GM12892 (cell line): ENCODE results near the gene RNF224.
A peak's percentile ranks its signal among the peaks of the same experiment; 100 is the strongest.

Experiments
- DNase-seq: peaks from one replicate; pipeline ENCODE4 v3.0.0; 2011; ENCODE audit not compliant: insufficient read length
- FAIRE-seq: peaks from 2 replicates; lab custom pipeline; 2011; peaks lifted over from hg19 to GRCh38; lab: Jason Lieb, UNC
- POLR2A ChIP-seq: IDR thresholded peaks from 2 replicates; pipeline ENCODE4 v1.6.1; 2011; ENCODE audit warnings: low read depth, low read length, control low read depth
- POLR2AphosphoS5 ChIP-seq: IDR thresholded peaks from 2 replicates; pipeline ENCODE4 v1.6.1; 2011; ENCODE audit warnings: low read depth, low read length, control low read depth
- TAF1 ChIP-seq: IDR thresholded peaks from 2 replicates; pipeline ENCODE4 v1.6.1; 2011; ENCODE audit warnings: low read depth, mild to moderate bottlenecking, control low read depth, low read length, borderline replicate concordance

The RNF224 gene

DNA sequence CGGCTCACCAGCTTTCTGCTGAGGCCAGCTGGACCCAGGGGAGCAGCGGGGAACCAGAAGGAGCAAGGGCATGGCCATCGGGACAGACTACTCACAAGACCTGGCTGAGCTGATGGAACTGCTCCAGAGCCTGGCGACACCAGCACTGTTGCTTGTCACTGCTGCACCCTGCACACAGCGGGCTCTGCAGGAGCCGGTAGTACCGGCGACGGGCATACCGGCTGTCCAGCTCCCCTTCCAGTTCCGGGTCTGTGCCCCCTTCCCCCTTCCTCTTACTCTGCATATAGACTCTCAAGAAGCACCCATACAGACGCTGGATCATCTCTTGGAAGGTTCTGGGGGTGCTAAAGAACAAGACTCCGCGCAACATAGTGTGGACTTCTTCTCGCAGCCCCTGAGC, 39.9 kb upstream of the RNF224 start:
- FAIRE-seq (peak; percentile 21), DNase-seq (no peak)
- no peak for TF ChIP-seq TAF1
- TF ChIP-seq POLR2A = no peak

GRCh38 chr9:137188086-137188489, 39.2 kb upstream of the RNF224 start:
- FAIRE-seq (no peak), DNase-seq (no peak)
- TF ChIP-seq POLR2A (no peak), TAF1 (no peak), POLR2AphosphoS5 (no peak)

- DNase-seq = peak; percentile 91
- peak; percentile 100 for FAIRE-seq
- TF ChIP-seq POLR2A = peak; percentile 90
- peak; percentile 80 for TF ChIP-seq POLR2AphosphoS5
- TF ChIP-seq TAF1 = peak; percentile 78
These were observed 38.6 kb upstream of the RNF224 start, which contains the start of the genes ANAPC2 and SSNA1 for GRCh38 chr9:137188490-137189296. ANAPC2 (minus strand) TSS chr9:137188560; CDS start chr9:137188532, 28 bp downstream. SSNA1 (plus strand) TSS chr9:137188676; CDS start chr9:137188727, 51 bp downstream.

GRCh38 chr9:137189297-137190295, 37.7 kb upstream of the RNF224 start:
- FAIRE-seq (no peak), DNase-seq (no peak)
- TF ChIP-seq TAF1 = no peak
- 0 out of 2 replicates have a peak, but pooled peaks have one; percentile 1 for TF ChIP-seq POLR2A
- TF ChIP-seq POLR2AphosphoS5 = no peak

DNA sequence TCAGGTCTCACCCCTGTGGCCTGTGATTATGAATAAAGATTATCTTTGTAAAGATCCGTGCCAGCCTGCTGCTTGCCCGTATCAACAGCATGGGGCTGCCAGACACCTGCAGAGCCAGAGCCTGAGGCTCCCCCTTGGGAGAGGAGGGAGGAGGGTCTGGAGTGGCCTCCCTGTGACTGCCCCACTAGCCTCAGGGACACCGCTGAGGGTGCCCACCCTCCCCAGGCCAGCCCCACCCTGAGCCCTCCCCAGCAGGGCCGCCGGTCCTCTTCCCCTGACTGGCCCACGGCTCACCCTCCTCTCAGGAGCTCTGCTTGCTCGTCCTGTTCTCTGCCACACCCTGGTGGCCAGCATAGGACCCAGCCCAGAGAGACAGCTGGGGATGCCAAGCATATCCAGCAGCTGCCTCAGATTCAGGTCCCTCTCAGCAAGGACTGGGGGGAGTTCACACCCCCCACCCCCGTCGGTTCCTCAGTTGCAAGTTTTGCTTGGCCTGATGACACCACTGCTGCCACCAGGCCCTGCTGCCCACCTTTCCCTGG, 36.9 kb upstream of the RNF224 start:
- FAIRE-seq (no peak), DNase-seq (no peak)
- TF ChIP-seq POLR2A (no peak), POLR2AphosphoS5 (no peak), TAF1 (no peak)

GRCh38 chr9:137191245-137191644, 36.1 kb upstream of the RNF224 start:
- DNase-seq (no peak), FAIRE-seq (no peak)
- TF ChIP-seq TAF1 (no peak), POLR2A (no peak), POLR2AphosphoS5 (no peak)

DNA sequence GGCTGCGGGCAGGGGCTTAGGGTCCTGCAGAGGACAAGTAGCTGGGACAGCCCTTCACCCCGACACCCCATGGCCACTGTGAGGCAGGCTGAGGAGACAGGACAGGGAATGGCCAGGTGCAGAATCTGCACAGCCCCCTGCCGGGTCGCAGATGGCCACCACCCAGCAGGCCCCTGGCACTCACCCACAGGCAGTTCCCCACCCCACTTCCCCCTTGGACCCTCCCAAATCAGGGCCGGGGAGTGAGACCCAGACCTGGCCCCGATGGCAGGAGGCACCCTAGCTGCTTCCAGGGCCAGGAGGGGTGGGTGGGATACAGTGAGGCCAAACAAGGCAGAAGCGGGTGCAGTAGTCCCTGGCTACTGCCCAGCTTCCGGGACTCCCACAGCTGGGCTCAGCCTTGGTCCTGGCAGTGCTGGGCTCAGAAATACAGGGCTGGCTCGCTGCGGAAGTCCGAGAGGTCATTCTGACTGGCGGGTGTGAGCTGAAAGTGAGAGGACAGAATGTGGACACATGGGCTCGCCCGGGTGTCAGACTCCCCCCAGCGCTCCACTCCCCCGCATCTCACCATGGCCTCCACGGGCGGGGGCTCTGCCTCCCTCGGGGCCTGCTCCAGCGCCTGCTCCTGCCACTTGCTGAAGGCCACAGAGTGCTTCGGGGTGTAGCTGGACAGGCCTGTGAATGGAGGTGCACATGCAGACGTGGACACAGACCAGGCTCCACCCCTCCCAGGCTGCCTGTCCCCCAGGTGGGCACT, 35.4 kb upstream of the RNF224 start:
- FAIRE-seq (no peak), DNase-seq (no peak)
- TF ChIP-seq POLR2AphosphoS5 = no peak
- TF ChIP-seq POLR2A = no peak
- no peak for TF ChIP-seq TAF1

DNA sequence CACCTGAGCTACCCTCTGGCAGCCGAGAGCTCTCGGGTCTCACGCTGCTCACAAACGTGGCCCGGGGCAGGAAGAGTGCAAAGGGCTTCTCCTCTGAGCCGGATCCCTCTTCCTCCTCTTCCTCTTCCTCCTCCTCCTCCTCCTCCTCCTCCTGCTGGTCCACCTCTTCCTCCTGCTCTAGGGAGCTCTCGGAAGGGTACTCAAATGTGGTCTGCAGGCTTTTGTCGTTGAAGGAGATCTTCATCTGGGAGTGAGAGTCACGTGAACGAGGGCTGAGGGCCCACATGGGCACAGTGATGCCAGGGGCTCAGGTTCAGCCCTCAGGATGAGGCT, 34.9 kb upstream of the RNF224 start:
- FAIRE-seq (no peak), DNase-seq (no peak)
- TF ChIP-seq TAF1 = no peak
- no peak for TF ChIP-seq POLR2A
- no peak for TF ChIP-seq POLR2AphosphoS5

- TF ChIP-seq POLR2A (no peak), TAF1 (no peak), POLR2AphosphoS5 (no peak)
- FAIRE-seq (no peak), DNase-seq (no peak)
These were observed 34.4 kb upstream of the RNF224 start for GRCh38 chr9:137192859-137193258.

- FAIRE-seq (no peak), DNase-seq (no peak)
- TF ChIP-seq POLR2A (no peak), POLR2AphosphoS5 (no peak), TAF1 (no peak)
These were observed 33.5 kb upstream of the RNF224 start for GRCh38 chr9:137193771-137194170.

DNA sequence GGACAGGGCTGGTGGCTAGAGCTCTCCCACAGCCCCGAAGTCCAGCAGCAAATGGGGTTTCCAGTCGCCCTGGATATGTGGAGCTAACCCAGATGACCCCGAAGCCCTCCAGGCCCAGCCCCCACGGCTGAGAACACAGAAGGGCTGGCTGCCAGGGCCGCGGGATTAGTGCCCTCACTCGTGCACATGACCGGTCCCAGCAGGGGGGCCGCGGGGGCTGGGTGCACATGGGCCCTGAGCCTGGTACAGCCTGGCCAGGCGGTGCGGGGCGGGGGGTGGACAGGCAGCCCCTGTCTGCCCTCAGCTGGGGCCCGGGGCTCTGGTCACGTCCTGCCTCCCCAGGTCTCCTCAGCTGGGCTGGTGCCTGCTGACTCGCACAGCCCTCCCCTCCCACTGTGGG, 32.9 kb upstream of the RNF224 start:
- DNase-seq (no peak), FAIRE-seq (no peak)
- TF ChIP-seq POLR2A (no peak), TAF1 (no peak), POLR2AphosphoS5 (no peak)
